ENCODE results near the gene FOLR2.

FOLR2 gene

DNA sequence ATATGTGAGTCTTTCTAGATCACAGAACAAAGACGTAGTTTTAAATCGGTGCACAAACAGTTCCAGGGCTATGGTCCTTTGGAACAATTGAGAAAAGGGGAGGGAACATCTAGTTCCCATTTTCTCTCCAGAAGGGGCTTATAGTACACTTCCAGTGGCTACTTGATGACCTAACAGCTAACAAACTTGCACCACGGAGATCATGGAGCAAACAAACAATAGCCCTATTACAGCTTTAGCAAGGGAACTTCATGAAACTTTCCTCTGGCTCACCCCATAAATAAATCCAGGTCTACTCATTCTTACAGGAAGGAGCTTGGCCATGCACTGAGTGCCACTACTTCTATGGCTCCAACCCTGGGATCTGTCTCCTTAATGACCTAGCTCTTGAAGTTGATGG, 8.3 kb upstream of the FOLR2 start:
- DNase-seq (ENCODE audit: low spot score) = no peak

DNA sequence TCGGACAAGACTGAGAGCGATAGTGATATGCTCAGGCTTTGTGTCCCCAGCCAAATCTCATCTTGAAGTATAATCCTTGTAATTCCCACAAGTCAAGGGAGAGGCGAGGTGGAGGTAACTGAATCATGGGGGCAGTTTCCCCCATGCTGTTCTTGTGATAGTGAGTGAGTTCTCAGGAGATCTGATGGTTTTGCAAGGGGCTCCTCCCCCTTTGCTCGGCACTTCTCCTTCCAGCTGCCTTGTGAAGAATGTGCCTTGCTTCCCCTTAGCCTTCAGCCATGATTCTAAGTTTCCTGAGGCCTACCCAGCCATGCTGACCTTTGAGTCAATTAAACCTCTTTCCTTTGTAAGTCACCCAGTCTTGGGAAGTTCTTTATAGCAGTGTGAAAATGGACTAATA, 7.5 kb upstream of the FOLR2 start:
- no peak for DNase-seq (ENCODE audit: low spot score)

DNA sequence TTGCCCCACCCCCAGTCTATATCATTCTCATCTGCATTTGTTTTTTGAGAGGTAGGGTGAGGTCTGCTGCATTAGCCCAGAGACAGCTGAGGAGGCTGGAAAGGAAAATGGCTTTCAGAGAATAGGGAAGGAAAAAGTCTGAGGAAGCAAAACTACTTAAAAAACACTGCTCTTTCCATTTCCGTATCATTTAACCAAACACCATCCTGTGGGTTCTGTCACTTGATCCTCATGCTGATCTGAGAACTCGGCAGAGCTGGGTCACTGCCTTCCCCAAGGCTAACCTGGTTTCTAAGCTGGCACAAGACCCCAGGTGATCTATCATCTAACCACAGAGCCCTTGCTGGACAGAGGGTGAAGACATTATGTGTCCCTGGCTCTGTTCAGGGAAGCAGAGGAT, 1.2 kb downstream of the FOLR2 start:
- DNase-seq (ENCODE audit: low spot score) = no peak

DNA sequence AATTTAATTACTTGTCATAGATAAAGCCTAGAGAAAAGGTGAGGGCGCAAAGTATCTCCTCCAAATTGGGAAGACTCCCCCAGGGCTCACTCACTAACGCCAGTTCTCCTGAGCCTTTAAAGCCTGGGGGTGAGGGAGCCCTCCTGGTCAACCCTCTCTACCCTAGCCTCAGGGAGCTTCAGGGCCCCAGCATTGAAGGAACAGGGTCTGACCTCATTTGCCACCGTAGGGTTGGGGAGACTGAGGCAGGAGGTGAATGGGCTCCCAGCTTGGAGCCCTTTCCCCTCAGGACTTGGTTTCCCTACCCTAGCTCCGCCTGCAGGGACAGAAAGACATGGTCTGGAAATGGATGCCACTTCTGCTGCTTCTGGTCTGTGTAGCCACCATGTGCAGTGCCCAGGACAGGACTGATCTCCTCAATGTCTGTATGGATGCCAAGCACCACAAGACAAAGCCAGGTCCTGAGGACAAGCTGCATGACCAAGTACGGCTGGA, 1.7 kb downstream of the FOLR2 start:
- DNase-seq (ENCODE audit: low spot score) = no peak

DNA sequence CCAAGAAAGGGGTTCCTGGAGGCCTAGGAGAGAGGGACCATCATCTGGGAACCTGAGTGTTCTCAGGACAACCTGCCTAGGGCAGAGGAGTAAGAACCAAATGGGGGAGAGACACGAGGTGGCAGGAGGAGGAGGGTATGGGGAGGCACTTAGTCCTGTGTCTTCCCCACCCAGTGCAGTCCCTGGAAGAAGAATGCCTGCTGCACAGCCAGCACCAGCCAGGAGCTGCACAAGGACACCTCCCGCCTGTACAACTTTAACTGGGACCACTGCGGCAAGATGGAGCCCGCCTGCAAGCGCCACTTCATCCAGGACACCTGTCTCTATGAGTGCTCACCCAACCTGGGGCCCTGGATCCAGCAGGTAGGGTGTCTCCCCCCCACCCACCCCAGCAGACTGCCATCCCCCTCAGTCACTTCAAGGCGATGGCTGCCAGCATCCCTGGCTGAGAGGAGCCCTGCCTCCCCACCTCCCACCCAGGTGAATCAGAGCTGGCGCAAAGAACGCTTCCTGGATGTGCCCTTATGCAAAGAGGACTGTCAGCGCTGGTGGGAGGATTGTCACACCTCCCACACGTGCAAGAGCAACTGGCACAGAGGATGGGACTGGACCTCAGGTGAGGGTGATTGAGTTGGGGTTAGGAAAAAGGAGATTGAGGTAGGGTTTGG, 4.2 kb downstream of the FOLR2 start:
- no peak for DNase-seq (ENCODE audit: low spot score)

DNA sequence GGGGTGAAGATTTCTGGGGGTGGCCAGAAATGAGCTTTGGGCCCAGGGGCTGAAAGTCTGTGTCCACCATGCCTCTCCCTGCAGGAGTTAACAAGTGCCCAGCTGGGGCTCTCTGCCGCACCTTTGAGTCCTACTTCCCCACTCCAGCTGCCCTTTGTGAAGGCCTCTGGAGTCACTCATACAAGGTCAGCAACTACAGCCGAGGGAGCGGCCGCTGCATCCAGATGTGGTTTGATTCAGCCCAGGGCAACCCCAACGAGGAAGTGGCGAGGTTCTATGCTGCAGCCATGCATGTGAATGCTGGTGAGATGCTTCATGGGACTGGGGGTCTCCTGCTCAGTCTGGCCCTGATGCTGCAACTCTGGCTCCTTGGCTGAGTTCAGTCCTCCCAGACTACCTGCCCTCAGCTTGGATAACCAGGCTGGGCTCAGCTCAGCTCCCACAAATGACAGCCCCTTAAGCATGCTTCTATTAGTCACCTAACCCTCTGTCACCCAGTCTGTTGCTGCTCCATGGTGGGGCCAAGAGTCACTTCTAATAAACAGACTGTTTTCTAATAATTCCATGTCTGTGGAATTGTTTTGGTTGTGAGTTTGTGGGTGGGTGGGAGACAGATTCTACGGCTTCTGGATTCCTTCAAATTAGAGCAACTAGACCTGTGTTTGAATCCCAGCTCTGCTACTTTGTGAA, 4.9 kb downstream of the FOLR2 start:
- no peak for DNase-seq (ENCODE audit: low spot score)

DNA sequence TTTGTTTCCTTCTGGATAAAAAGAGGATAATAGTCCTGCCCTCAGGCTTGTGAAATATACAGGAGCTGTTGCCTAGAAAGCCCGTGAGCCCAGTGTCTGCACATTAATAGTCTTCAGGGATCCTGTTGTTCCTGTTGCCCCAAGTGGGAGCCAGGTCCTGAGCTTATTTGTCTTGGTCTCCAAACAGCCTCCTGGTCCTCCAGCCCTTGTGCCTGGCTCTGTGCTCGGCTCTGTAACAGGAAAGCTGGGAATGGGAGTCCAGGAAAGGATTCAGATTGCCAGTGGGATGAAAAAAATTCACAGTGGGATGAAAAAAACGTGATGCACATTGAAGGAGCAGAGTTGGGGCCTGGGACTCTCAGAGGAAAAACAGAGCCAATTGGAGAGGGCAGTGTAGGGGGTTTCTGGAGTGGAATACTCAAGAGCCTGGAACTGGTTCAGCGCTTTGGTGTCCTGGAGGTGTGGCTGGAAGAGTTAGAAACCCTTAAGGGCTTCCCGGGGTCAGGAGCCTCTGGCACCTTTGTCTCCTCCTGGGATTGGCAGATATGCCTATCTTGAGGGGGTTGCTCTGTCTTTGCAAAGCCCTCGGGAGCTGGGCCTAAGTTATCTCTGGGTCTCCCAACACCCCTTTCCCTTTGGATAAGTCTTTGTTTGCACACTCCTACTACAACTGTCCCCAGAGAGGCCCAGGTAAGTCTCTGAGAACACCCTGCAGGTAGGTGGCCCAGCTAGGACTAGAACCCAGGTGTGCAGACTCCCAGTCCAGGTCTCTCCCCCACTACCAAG, 5.7 kb downstream of the FOLR2 start:
- DNase-seq (ENCODE audit: low spot score) = no peak

DNA sequence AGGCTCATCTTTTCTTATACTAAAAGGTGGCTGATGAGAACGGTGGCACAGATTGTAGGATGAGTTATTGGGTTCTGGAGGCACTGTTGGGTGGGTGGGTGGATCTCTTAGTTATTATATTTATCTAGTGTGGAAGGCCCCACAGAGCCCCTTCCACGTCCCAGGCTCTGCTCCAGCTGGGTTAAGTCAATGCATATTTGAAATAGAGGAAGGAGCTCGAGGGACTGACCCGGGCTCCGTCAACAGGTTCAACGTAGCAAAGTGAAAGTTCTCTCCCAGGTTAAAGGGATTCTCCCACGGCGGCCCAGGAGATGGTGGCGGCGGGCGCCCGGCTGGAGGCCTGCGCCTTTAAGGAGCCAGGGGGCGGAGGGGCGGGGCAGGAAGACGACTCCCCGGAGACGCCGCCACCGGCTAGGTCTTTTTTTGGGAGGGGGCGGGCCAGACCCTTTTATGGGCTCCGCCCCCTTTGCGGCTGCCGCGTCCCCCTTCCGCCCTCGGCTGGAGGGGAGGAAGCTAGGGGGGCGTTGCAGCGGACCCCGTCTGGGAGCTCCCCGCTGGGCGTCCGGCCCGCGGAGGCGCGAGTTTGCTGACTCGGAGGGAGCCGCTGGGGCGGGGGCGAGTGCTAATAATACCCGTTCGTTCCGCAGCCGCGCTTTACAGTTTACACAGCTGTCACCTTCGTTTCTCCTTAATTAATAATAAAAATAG, 6.5 kb downstream of the FOLR2 start:
- DNase-seq (ENCODE audit: low spot score) = peak; percentile 95

DNA sequence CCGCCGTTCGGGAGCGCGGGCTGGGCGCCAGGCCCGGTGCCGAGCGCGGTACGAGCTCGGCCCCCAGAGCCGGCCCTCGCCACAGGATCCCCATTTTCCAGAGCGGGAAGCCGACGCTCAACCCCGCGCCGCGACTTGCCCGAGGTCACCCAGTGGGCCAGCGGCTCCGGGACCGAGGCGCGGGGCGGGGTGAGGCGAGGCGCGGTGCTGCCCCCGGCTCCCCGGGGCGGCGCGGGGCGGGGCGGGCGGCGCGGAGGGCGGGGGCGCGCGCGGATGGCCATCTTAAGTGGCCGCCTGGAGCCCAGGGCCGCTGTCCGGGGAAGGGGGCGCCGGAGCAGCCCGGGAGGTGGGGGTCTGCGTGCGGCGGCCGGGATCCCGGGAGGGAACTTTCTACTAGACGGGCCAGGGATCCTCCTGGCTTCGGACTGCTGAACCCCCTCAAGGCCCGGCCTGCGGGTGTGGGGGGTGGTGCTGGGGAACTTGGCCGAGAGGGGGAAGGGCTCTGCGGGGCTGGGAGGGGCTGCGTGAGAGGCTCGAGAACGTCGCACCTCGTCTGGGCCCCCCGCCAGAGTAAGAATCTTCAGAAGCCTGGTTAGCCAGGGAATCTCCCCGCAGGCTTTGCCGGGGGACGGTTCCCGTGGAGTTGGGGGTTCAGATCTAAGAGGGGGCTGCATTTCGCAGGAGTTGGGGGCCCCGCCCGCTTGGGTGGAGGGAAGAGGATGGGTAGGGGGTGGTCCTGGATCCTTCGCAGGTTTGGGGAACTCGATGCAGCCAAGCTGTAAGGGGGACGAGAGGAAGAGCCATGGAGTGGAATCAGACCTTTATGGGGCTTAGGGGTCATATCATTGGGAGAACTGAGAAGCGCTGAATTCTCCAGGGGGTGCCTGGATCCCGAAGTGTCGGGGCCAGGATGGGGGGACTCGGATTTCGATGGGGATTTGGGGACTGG, 7.3 kb downstream of the FOLR2 start:
- peak; percentile 43 for DNase-seq (ENCODE audit: low spot score)

DNA sequence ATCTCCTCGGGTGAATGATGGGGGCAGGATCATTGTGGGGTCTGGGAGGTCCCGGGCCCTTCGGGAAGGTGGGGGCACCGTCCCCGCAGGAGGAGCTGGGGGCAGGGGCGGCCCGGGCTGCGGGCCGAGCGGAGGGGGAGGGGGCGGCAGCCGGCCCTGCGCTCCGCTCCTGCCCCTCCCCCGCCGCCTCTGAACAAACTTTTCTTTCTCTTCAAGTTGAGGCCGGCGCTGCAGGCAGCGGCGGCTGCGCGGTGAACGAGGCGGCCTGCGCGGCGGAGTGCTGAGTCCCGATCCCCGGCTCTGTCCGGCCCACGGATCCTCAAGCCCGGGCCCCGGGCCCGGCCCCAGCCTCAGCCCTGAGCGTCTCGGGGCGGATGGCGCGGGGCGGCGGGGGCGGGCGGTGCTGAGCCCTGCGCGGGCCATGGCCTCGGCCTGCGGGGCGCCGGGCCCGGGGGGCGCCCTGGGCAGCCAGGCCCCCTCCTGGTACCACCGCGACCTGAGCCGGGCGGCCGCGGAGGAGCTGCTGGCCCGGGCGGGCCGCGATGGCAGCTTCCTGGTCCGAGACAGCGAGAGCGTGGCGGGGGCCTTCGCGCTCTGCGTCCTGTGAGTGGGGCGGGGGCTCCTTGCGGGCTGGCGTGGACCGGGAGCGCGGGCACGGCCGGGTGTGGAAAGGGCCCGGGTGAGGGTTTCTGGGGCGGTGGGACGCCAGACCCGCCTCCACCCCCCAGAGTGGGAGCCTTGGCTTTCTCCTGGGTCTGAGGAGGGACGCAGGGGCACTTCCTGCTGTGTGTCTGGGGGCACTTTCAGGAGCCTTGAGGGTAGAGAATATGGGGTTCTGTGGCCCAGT, 8.2 kb downstream of the FOLR2 start, which contains the start of gene INPPL1:
TSS of gene INPPL1 (plus strand) at position 204 of the 847 bp plus-strand sequence. CDS start at position 422, 218 bp downstream.
- peak; percentile 39 for DNase-seq (ENCODE audit: low spot score)

DNA sequence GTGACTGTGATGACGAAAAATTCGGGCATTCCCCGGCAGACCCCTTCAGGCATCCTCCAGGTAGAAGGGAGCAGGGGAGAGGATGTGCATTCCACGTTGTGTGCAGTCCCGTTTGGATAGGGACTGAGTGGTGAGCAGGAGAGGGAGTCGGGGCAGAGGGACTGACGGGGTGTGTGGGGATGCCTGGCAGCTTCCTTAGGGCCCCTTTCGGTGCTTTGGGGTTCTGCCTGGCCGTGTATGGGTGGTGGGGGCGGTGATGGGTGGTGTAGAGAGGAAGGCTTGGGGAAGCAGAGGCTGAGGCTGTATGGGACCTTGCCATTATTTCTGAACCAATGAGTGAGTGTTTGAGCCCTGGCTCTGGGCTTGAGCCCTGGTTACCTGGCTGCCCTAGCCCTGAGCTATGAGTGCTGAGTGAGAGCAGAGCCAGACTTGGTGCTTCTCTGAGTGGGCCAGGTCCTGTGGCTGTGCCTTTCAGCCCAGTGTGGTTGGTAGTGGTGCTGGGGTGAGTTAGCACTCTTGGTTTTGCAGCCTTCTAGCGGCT, 8.9 kb downstream of the FOLR2 start:
- DNase-seq (ENCODE audit: low spot score) = peak; percentile 45

DNA sequence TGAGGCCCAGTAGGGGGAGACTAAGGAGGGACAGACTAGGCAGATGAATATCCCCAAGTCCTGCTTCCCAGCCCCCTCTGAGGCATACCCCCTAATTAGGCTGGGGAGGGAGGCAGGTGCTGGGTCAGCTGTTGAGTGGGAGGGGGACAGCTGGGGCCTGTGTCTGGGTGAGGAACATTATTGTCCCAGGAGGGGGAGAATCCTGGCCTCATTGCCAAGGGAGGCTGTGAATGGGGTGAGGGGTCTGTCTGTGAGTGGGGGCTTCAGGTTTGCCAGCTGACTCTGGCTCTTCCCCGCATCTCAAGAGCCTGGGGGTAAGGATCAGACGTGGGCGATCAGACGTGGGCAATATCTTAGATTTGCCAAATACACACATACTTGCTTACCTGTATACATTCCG, 10.1 kb downstream of the FOLR2 start:
- DNase-seq (ENCODE audit: low spot score) = no peak

DNA sequence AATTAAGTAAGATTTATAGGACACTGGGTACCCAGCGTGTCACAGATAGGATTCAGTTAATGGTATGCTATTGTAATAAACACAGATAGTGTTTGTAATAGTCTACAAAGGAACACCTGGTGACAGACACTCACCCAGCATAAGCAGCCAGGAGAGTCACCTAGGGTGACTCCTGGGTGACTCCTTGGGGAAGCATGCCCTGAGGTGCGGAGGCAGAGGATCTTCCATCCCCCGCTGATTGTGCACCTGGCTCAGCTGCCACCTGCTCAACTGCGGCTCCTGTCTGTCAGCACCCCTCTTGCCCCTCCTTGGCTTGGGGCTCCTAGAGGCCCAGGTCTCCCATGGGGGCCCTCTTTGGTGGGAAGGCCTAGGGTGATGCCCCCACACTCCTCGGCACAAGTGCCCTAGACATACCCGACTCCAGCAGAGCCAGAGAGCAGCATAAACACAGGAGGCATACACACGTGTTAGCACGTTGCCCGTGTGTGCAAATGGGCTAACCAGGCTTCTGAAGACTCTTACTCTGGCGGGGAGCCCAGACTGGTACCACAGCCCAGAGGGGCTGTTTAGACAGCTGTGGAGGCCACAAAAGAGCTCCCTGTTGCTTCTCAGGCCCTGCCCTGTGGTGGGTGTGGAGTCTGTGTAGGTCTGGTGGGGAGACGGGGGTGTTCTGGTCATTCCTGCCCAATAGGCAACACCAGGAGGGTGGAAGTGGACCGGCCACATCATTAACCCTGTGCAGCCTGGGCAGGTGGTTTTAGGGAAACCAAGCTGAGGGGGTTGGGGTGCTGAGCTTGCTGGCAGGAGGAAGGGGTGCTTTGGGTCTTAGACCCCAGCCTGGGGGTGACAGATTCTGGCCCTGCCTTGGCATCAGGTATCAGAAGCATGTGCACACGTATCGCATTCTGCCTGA, 11.0 kb downstream of the FOLR2 start:
- DNase-seq (ENCODE audit: low spot score) = no peak

DNA sequence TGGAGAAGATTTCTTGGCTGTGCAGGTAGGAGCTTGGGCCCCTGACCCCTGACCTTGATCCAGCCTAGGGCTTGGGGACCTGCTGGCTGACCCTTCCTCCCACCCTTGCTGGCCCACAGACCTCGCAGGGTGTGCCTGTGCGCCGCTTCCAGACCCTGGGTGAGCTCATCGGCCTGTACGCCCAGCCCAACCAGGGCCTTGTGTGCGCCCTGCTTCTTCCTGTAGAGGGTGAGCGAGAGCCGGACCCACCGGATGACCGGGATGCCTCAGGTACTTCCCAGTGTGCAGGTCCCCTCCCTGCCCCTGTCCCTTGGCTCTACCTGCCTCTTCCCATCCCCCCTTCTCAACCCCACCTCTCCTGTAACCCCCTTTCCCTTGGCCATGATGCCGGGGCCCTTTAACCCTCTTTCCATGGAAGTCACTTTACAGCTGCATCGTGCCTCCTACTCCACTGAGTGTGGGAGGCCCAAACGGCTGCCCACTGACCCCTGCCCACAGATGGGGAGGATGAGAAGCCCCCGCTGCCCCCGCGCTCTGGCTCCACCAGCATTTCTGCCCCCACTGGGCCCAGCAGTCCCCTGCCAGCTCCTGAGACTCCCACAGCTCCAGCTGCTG, 11.7 kb downstream of the FOLR2 start:
- DNase-seq (ENCODE audit: low spot score) = no peak

DNA sequence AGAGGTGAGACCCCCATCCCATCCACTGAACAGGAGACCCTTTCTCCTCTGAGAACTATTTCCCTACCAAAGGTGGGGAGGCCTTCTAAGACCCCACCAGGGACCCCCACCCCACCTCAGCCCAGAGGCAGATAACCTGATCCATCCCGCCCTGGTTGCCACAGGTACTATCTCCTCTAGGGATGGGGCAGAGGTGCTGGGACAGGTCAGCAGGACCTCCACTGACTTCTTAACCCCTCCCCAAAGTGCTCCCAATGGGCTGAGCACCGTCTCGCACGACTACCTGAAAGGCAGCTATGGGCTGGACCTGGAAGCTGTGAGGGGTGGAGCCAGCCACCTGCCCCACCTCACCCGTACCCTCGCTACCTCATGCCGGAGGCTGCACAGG, 12.2 kb downstream of the FOLR2 start:
- no peak for DNase-seq (ENCODE audit: low spot score)

DNA sequence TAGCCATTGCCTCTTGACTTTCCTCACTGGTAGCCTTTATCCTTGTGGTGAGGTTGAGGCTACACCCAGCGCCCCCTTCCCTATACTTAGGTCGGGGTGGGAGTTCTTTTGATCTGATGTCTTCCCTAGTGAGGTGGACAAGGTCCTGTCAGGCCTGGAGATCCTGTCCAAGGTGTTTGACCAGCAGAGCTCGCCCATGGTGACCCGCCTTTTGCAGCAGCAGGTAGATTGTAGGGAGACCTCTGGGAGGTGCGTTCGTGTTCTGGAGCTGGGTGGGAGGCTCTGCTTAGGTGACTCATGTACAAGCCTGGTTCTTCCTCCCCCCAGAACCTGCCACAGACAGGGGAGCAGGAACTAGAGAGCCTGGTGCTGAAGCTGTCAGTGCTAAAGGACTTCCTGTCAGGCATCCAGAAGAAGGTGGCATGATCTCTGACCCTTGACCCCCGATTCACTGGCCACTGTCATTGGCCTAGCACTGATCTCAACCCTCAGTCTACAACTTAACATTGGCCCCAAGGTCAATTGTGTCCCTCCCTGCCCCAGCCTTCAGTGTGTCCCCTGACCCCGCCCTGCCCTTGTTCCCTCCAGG, 12.8 kb downstream of the FOLR2 start:
- DNase-seq (ENCODE audit: low spot score) = no peak

DNA sequence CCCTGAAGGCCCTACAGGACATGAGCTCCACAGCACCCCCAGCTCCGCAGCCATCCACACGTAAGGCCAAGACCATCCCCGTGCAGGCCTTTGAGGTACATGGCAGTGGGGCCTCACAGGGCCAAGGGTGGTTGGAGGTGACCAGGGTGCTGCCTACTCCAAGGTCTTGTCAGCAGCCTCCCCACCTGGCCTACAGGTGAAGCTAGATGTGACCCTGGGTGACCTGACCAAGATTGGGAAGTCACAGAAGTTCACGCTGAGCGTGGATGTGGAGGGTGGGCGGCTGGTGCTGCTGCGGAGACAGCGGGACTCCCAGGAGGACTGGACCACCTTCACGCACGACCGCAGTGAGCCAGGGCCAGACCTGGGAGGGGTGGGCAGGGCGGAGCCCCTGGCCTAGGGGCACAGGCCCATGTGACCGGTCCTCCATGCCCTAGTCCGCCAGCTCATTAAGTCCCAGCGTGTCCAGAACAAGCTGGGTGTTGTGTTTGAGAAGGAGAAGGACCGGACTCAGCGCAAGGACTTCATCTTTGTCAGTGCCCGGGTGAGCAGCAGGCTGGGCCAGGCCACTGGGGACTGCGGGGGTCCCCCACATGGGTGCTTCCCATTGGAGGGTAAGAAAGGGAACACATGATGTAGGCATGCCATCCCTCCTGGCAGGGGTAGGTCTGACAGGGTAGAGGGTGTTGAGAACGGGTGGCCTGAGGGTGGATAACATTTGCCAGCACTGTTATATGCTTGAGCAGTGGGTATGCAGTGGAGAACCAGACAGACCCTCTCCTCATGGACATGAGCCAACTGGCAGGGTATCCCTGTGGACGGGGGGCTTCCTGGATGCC, 13.6 kb downstream of the FOLR2 start:
- no peak for DNase-seq (ENCODE audit: low spot score)
